HEK293T (cell line): ENCODE measurements around the gene AAK1.

Experiments used
- ARNT ChIP-seq: fragments of 450-650 bp; IDR thresholded peaks from 2 replicates; pipeline ENCODE4 v1.6.1; 2017; ENCODE audit warnings: mild to moderate bottlenecking
- FOXM1 ChIP-seq: fragments of 450-650 bp; IDR thresholded peaks from 2 replicates; pipeline ENCODE4 v1.6.1; 2017; ENCODE audit warnings: mild to moderate bottlenecking, borderline replicate concordance
- NFRKB ChIP-seq: fragments of 450-650 bp; IDR thresholded peaks from 2 replicates; pipeline ENCODE4 v1.6.1; 2016; ENCODE audit warnings: mild to moderate bottlenecking, moderate library complexity
- SP1 ChIP-seq: fragments of 450-650 bp; IDR thresholded peaks from 2 replicates; pipeline ENCODE4 v1.6.1; 2017
- SUZ12 ChIP-seq: fragments of 450-650 bp; IDR thresholded peaks from 2 replicates; pipeline ENCODE4 v1.6.1; 2016; ENCODE audit warnings: mild to moderate bottlenecking
- TARDBP ChIP-seq: fragments of 450-650 bp; IDR thresholded peaks from 2 replicates; pipeline ENCODE4 v1.6.1; 2016

DNA sequence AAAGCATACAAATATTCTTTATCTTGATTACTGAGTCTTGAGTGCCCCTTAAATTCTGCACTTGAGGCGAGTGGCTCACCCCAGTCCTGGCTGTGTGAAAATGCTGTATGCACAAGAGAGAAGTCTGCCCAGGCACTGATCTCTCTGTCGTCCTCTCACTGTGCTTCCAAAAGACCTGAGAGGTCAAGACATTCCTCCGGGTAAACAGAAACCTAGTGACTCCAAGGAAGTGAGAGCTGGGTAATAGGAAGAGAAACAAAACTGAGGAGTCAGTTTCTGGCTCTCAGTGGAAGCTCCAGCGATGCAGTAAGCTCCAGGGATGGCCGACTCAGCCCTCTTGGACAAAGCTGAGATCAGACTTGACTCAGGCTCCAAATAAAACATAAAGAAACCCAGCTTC, 70.9 kb downstream of the AAK1 start:
- TF ChIP-seq NFRKB = no peak
- TF ChIP-seq SP1 = no peak
- no peak for TF ChIP-seq FOXM1
- no peak for TF ChIP-seq ARNT
- no peak for TF ChIP-seq TARDBP
- TF ChIP-seq SUZ12 = no peak
